Suppressor macrophage (primary cell): Measurements from ENCODE around the gene PRKN.
A peak's percentile ranks its signal among the peaks of the same experiment; 100 is the strongest.
"Not testable (repeated sequence)": the region's sequence is repeated elsewhere in the genome, so short reads cannot be mapped to it uniquely, and the experiment has no call there.

Experiments used
- DNase-seq, 4 experiments: peaks; one replicate each; pipeline ENCODE4 v3.0.0-alpha.2; 2020 to 2022

Gene PRKN

DNA sequence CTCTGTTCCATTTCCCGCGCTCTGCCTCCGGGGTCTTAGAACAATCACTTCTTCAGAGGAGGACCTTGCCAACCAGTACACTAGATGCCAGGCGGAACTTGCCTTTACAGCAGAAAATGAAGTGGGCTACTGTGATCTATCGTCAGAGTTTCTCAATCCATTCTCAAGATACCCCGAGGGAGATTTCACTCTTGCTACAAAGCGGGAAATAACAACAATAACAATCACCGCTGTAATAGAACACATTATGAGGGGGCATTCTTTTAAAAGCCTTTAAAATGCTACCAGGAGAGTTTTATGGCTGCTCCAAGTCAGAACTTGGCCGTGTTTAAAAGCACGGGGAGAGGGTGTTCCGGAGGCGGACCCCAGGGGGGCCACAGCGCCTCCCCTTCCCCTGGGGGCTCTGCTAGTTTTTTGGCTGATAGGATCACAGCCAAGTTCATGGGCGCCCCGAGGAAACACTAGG lies 836.7 kb downstream of the PRKN start:
- no peak for DNase-seq

DNA sequence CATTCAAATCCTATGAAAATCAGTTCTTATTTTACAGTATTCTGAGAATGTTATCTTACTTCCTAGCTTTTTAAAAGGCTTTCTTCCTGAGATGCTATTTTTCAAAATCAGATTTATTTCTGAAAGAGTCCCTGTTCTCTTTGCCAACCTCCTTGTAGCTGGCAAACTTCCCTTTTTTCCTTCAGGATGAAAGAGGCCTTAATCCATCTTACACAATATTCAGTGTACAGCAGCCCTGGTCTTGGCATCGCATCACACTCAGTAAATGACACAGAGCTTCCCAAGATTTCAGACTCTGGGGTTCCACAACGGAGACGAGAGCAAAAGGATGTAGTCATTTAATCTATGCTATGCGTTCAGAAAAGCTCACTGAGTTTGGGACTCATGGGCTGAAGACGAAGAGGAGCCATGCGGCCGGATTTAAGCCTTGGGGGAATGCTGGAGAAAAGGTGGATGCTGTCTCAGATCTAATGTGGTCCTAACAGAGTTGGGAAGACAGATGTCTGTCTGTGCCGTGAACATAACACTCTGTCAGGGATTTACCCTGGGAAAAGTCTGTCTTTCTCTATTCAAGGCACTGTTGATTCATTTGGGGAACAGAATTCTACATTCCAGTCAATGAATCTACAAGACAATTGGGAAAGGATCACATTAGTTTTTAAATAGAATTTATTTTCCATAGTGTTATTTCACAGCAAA lies 837.3 kb downstream of the PRKN start:
- no peak for DNase-seq

DNA sequence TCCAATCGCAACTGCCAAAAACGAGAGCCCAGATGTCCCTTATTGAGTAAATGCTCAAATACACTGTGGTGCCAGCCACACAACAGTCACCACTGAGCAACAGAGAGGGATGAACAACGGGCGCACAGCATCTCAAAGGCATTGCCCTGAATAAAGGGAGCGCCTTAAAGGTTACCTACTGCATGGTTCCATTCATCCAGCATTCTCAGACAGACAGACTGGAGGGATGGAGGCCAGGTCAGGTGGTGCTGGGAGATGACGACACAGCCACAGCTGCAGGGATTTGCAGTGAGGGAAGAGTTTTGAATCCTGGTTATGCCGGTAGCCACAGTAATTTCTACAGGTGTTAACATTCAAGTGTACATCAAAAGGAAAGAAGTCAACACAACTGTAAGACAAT lies 838.2 kb downstream of the PRKN start:
- no peak for DNase-seq

DNA sequence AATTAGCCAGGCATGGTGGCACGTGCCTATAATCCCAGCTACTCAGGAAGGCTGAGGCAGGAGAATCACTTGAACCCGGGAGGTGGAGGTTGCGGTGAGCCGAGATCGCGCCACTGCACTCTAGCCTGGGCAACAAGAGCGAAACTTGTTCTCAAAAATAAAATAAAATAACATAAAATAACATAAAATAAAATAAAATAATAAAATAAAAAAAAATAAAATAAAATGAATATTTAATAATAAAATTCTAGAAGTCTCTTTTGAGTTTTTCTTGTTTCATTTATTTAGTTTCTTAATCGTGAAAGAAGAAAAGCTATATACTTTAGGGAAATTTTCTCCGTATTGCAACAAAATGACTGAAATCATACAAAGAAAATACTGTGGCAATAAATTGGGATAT lies 841.0 kb downstream of the PRKN start:
- DNase-seq, result not testable (repeated sequence)

DNA sequence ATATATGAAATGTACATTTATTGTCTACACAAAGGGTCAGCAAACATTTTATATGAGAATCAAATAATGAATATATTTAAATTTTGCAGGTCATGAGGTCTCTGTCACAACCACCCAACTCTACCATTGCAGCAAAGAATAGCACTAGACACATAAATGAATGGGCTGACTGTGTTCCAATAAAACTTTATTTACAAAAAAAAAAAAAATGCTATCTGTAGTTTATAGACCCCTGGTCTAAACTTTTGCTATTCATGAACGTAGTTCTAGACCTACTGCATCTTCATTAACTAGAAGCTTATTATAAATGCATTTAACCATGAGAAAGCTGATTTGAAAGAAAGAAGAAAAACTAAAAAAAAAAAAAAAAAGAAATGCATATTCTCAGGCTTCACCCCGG lies 842.8 kb downstream of the PRKN start:
- no peak for DNase-seq

DNA sequence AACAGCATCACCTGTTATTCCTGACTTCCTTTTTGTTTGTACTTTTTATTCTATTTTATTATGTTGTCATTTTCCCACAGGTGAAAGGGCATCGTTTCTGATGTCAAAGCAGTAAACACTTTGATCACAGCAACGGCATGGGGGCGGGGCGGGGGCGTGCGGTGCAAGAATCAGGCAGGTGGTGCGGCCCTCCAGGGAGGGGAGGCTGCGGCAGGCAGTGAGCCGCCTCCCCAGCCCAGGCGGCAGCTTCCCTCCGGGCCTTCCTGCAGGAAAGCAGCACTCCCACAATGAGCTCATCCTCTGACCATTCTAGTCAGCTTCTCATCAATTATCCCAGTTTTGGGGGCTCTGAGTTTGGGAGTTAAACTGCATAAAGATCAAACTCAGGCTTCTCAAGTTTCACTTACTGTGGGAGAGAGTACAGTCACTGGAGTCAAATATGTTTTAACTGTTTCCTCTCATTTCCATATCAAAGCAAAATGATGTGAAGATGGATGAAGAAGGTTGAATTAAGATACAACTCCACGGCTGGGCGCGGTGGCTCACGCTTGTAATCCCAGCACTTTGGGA lies 845.3 kb downstream of the PRKN start:
- DNase-seq, result no peak

DNA sequence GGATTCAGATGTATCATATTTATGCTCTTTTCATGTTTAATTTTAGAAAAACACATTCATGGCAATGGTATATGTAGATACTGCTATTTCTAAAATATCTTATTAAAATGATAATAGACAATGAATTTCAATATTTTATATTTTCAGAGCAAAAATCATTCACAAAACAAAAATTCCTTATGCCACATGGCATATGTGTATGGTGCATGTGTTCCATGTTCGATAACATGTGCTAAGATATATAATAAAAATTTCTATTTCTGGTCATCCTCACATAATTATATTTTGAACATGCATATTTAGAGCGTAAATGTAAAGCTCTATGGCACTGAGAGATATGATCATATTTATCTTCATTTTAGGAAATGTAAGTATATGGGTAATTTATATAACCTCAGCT lies 847.5 kb downstream of the PRKN start:
- DNase-seq, result no peak

DNA sequence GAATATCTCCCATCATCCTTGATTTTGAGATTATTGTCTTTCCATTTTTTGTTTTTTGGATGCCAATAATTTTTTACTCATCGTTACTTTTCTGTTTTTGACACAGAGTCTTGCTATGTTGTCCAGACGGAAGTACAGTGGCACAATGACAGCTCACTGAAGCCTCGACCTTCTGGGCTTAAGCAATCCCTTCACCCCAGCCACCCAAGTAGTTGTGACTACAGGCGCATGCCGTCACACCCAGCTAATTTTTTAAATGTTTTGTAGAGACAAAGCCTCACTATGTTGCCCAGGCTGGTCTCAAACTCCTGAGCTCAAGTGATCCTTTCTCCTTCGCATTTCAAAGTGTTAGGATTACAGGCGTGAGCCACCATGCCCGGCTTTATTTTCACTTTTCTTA lies 851.3 kb downstream of the PRKN start:
- no peak for DNase-seq

DNA sequence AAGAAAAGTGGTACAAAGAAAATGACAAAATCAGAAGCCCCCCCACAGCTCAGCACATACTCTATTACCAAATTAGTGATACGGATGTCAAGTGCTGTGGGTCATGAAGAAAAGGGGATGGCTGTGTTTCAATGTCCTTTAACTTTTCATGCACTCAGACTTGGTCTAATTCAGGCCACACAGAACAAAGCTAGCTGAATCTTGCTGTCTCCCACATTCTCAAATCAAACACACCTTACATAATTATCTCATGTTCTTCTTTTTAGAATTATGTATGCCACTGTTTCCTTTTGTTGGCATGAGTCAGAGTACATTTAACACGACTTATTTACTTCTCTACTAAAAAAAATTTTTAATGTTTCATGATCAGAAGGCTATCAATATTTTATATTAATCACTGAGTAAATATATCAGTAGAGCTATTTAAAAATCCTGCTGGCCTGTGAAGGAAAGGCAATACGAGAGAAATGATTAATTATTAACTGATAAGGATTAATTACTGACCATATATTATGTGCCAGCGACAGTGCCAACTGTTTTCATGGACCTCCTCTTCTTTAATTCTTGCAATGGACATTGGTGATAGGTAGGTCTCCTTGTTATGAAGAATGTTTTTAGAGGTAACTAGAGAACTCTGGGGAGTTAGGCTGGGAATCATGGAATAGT lies 857.2 kb downstream of the PRKN start:
- DNase-seq, result no peak

DNA sequence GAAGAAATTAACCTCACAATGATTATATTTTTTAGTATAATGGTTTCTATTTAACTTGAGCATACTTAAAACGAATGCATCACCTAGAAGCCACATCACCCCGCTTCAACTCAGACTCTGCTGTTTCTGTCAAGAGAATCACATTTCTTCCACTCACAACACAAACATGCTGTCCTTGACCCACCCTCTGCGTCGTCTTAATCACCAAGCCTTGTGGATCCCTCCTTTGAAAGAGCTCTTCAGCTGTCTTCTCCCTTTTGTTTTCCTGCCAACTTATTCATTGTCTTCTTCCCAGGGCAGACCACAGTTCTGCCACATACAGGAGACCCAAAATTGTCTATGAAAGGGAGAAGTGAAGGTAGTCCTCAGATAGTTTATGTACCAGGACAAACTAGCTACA lies 858.1 kb downstream of the PRKN start:
- DNase-seq, result no peak

DNA sequence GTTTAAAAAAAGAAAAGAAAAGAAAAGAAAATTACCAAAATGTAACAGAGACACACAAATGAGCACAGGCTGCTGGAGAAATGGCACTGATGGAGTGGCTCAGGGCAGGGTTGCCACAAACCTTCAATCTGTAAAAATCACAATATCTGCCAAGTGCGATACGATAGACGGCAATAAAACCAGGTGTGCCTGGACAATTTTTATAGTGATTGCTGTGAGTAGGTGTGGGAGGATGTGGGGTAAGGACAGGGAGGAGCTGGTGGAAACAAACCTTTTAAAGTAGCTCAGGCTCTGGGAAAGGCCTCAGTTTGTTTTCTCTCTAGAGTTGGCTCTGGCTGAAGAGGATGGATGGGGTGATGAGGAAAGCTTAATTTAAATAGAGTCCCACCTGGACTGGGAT lies 861.0 kb downstream of the PRKN start:
- DNase-seq, result no peak

DNA sequence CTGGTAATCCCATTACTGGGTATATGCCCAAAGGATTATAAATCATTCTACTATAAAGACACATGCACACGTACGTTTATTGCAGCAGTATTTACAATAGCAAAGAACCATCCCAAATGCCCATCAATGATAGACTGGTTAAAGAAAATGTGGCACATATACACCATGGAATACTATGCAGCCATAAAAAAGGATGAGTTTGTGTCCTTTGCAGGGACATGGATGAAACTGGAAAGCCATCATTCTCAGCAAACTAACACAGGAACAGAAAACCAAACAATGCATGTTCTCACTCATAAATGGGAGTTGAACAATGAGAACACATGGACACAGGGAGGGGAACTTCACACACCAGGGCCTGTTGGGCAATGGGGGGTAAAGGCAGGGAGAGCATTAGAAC lies 866.5 kb downstream of the PRKN start:
- DNase-seq, result not testable (repeated sequence)

DNA sequence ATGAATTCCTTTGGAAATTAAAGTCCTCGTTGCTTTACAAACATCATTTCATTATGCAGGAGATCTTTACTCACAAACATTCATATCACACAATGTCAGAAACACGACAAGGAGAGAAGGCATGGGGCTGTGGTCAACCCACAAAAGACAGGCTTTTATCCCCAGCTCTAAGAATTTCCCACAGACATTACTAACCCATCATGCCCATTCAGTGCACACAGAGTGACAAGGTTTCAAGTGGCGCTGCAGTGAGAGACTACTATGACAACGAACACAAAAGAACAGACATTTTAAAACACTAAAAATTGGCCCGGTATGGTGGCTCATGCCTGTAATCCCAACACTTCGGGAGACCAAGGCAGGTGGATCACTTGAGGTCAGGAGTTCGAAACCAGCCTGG lies 873.9 kb downstream of the PRKN start:
- no peak for DNase-seq

DNA sequence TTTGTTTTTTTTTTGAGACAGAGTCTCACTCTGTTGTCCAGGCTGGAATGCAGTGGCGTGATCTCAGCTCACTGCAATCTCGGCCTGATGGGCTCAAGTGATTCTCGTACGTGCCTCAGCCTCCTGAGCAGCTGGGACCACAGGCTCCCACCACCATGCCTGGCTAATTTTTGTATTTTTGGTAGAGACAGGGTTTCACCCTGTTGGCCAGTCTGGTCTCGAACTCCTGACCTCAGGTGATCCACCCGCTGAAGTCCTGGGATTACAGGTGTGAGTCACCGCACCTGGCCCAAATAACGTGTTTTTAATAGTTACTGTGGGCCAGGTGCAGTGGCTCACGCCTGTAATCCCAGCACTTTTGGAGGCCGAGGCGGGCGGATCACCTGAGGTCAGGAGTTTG lies 876.1 kb downstream of the PRKN start:
- DNase-seq, result not testable (repeated sequence)

DNA sequence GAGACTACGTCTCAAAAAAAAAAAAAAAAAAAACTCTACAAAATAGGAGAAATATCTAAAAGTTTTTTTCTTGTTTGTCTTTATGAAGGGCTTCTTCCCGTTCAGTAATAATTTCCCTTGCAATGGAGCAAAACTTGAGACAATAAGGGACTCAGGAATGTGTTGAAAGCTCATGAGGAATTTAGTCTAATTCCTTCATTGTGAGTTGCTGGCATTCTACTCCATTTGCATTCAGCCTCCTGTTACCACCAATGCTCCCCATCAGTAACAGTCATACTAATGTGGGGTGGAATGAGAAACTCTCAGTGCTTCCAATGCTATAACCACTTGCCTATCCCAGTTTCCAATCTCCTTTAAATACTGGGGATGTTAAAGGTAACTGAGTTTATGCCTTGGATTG lies 877.0 kb downstream of the PRKN start:
- no peak for DNase-seq

DNA sequence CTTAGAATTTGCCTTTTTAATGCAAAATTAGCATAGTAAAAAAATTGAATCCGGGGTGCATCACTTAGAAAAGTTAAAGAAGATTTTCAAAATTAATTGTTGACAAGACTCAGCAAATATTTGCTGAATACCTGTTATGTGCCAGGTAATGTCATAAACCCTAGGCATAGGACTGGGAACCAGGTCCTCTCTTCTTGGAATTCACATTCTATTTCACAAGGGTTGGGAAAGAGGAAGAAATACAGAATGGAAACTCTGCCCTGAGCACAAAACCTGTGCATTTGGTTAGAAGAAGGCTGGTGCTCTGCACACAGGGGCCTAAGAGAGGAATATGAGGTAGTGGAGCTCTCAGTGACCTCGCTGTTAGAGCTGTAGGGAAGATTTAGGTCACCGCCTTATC lies 879.9 kb downstream of the PRKN start:
- no peak for DNase-seq

DNA sequence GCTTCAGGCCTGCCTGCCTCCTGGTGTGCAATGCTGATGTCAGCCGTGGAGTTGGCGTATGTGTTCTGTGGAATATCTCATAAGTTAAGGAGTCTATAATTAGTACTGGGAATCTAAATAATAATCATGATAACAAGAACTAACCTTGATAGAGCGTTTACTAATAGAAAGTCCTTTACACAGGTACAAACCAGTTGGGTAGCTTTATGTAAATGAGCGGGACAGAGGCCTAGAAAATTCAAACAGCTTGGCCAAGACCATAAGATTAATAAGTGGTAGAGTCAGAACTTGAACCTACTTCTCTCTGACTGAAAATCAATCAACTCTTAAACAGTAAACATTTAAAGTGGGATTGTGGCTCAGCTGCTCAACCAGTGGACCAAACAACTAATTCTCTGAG lies 882.8 kb downstream of the PRKN start:
- no peak for DNase-seq

DNA sequence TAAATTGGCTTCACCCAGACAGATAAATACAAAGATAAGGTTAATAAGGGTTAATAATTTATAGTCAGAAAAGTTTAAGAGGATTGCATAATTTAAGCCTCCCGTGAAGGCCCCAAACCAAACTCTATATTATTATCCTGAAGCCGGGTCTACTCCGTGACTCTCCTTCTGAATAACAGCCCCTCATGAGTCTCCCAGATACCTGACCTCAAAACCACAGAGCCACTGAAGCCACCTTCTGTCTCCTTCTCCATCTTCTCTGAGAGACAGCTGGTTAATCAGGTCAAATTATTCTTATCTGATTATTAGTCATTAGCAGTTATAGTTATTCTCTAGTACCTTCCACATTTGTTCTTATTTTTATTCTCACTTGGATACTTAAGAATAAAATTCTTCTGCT lies 884.5 kb downstream of the PRKN start:
- DNase-seq, result no peak

DNA sequence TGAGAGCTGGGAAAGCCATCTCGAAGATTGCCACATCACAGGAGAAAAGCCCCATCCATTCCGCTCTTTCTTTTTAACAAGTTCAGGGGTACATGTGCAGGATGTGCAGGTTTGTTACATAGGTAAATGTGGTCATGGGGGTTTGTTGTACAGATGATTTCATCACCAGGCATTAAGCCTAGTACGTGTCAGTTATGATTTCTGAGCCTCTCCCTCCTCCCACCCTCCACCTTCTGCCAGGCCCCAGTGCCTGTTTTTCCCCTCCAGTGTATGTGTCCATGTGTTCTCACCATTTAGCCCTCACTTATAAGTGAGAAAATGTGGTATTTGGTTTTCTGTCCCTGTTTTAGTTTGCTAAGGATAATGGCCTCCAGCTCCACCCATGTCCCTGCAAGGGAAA lies 887.2 kb downstream of the PRKN start:
- DNase-seq, result no peak

DNA sequence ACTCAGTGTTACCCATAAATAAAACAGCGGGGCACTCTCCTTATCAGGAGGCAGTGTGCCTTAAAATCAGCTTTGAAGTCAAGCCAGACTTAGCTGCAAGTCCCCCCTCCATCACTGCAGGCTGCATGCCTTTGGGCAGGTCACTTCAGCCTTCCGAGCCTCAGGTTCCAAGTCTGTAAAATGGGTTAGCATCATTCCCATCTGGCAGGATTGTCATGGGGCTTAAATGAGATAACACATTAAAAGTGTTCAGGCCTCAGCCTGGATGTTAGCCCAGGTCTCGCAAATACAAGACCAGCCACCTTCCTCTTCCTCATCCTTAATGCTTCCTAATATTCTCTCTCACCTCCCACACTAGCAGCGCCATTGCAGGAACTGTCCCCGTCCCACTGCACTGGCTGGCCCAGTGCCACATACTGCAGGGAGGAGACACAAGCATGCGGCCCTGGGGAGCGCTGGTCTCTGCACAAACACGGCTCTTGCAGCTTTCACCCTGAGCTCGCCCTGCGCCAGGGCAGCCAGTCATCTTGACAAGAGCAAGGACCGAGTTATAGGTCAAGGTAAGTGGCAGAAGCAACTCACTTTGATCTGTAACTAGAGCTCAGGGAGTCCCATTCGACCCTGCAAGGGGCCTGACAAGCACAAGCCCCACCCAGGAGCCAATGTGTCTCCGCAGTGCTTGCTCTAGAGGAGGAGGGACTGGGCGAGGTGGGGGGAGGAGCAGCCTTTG lies 889.1 kb downstream of the PRKN start:
- no peak for DNase-seq

DNA sequence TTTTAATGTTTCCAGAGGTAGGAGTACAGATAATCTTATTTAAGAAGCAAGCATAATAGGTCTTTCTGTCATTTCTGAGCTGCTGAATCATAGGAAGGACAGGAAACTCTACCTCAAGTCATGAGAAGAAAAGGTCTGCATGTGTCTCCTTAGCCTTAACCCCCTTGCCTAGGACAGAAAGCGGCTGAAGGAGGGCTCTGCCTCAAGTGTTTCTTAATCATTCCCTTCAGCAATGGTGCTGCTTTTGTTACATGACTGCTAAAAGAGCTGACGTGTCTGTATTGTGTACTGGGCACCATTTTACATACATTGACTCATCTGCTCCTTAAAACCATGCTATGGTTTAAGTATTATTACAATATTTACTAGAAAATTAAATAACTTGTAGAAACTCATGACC lies 889.7 kb downstream of the PRKN start:
- no peak for DNase-seq

DNA sequence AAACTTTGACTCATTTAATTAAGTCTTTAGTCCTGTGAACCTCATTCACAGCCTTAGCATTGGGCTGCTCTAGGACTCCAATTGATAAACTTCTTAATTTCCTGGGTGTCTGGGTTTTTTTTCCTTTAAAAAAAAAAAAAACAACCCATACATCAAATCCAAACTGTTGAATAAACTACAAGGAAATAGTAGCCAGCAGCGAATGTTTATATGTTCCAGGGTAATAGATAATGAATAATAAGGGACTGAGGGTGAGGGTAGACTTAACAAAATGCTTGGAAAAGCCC lies 890.2 kb downstream of the PRKN start:
- no peak for DNase-seq

DNA sequence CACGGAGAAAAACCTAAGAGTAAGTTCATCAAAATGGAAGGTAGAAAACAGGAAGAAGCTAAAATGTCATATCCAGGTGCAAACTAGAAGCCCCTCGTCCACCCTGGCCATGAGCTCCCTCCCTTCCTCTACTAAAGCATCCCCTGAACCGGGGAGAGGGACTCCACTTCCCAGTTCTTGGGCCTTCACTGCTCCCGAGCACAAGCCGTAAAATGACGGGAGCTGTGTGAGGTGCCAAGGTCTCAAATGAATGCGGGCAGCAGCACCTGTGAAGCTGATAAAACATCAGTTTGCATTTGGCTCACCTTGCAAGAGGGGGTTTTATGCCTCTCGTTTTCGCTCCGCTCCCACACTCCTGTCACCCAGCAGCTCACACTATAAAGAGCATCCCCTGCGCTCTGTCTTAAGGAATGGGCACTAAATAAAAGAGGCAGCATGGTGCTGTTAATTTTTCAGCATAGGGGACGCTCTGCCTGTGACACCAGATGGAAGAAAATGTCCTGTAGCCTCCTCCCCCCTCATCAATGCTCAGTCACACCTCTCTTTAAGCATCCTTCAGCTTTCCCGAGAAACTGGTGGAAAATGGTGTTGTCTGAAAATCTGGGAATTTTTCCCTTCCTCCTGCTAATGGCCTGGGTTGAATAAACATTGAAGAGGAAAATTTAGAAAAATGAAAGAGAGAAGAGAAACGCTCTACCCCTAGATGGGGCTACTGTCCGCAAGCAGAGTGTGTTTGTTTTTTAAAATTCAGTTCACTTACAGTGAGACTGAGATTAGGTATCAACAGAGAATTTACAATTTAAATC lies 890.7 kb downstream of the PRKN start:
- DNase-seq, result peak in 1 of 4 experiments; percentile 4
